Hematopoietic multipotent progenitor cell treated with erythropoietin and hydrocortisone succinate and interleukin-3 and kit ligand, for 15 days (in vitro differentiated cells): ENCODE results near the gene C10orf105.

Source experiments
- DNase-seq: peaks from one replicate; pipeline ENCODE4 v3.0.0-alpha.2; 2015; ENCODE audit warnings: low spot score

Gene C10orf105

GRCh38 chr10:71719464-71720201, at the start of gene C10orf105:
Gene C10orf105, minus strand, starts transcription at chr10:71719778. Its CDS starts 3,441 bp downstream, at chr10:71716337.
- DNase-seq = no peak

GRCh38 chr10:71767420-71768035, 48.0 kb upstream of the C10orf105 start:
- DNase-seq = no peak

GRCh38 chr10:71766717-71767419, 47.3 kb upstream of the C10orf105 start:
- peak; percentile 91 for DNase-seq

GRCh38 chr10:71765906-71766716, 46.5 kb upstream of the C10orf105 start:
- no peak for DNase-seq

- DNase-seq = no peak
These were observed 45.8 kb upstream of the C10orf105 start for GRCh38 chr10:71765176-71765904.

- peak; percentile 31 for DNase-seq
These were observed 44.0 kb upstream of the C10orf105 start for GRCh38 chr10:71763352-71764127.

GRCh38 chr10:71762324-71762723, 42.7 kb upstream of the C10orf105 start:
- no peak for DNase-seq

GRCh38 chr10:71761541-71762113, 42.0 kb upstream of the C10orf105 start:
- no peak for DNase-seq

- no peak for DNase-seq
These were observed 41.5 kb upstream of the C10orf105 start for GRCh38 chr10:71761105-71761511.

- no peak for DNase-seq
These were observed 37.9 kb upstream of the C10orf105 start for GRCh38 chr10:71757399-71757922.

- no peak for DNase-seq
These were observed 37.0 kb upstream of the C10orf105 start for GRCh38 chr10:71756311-71757191.

- DNase-seq = no peak
These were observed 35.8 kb upstream of the C10orf105 start for GRCh38 chr10:71755179-71755879.

- no peak for DNase-seq
These were observed 35.0 kb upstream of the C10orf105 start for GRCh38 chr10:71754562-71754961.

GRCh38 chr10:71753960-71754505, 34.5 kb upstream of the C10orf105 start:
- no peak for DNase-seq

GRCh38 chr10:71753091-71753959, 33.7 kb upstream of the C10orf105 start:
- no peak for DNase-seq

GRCh38 chr10:71752391-71753090, 33.0 kb upstream of the C10orf105 start:
- DNase-seq = no peak
